ENCODE results near the gene OSTF1. TPM values are rescaled to one million over a fixed set of nuclear protein-coding genes. Genes with fewer than 3 reads are reported as not detected.
A peak's percentile ranks its signal among the peaks of the same experiment; 100 is the strongest.

OSTF1 gene
- total RNA-seq, 4 donors from 2014 or later = 22.9 to 29.3 (median 26.9) TPM

DNA sequence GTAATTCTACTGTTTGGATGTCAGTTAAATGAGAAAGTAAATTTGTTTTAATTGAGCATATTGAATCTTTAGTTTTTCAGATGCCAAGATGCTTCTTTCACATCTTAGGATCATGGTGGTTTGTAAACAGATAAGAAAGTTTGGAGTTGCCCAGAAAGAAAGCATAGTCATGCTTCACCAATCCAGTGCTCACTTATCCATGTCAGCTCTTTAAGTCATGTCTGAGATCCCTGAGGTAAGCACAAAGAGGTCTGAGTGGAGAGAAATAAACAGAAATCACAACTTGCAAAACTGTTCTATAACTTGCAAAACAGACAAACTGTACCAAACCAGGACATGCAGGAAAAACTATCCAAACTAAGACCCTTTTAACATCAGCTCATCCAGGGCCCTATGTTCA, 87.7 kb downstream of the OSTF1 start:
- intact Hi-C loops (cut with DNase I) = no loop called here
- H3K27me3 ChIP-seq = no peaks in the 10 kb centered on the region
- H3K36me3 ChIP-seq = peaks cover 0 to 8% (median 0%) of the 10 kb centered on the region in 4 donors
- no peak overlapping the region for H3K27ac ChIP-seq (replicated peaks in 1 of 4)
- no peaks in the 10 kb centered on the region for H3K4me1 ChIP-seq
- no peak for TF ChIP-seq POLR2AphosphoS5 (IDR thresholded peaks at IDR 0.05)
- no peak for TF ChIP-seq POLR2A (IDR thresholded peaks at IDR 0.05; ENCODE audit: low read depth)
- TF ChIP-seq EP300 (IDR thresholded peaks at IDR 0.05) = no peak
- TF ChIP-seq, protein P1, sequence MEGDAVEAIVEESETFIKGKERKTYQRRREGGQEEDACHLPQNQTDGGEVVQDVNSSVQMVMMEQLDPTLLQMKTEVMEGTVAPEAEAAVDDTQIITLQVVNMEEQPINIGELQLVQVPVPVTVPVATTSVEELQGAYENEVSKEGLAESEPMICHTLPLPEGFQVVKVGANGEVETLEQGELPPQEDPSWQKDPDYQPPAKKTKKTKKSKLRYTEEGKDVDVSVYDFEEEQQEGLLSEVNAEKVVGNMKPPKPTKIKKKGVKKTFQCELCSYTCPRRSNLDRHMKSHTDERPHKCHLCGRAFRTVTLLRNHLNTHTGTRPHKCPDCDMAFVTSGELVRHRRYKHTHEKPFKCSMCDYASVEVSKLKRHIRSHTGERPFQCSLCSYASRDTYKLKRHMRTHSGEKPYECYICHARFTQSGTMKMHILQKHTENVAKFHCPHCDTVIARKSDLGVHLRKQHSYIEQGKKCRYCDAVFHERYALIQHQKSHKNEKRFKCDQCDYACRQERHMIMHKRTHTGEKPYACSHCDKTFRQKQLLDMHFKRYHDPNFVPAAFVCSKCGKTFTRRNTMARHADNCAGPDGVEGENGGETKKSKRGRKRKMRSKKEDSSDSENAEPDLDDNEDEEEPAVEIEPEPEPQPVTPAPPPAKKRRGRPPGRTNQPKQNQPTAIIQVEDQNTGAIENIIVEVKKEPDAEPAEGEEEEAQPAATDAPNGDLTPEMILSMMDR (IDR thresholded peaks at IDR 0.05) = no peak
- no peak overlapping the region for H3K4me3 ChIP-seq
- no peak for DNase-seq (ENCODE audit: extremely low spot score)
- H3K9me3 ChIP-seq = no peaks in the 10 kb centered on the region

DNA sequence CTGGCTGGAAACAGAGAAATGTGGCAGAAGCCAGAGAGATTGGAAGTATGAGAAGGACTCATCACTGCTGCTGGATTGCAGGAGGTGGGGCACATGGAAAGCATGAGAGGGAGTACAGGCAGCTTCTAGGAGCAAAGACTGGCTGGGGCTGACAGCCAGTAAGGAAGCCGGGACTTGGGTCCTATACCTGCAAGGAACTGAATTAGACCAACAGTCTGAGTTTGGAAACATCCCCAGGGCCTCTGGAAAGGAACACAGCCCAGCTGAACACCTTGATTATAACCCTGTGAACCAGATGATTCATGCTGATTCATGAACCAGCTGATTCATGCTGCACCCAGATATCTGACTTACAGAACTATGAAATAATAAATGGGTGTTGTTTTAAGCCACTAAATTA, 93.4 kb downstream of the OSTF1 start:
- H3K27ac ChIP-seq (replicated peaks in 1 of 4) = no peak overlapping the region
- H3K36me3 ChIP-seq = peaks cover 0 to 5% (median 0%) of the 10 kb centered on the region in 4 donors
- TF ChIP-seq EP300 (IDR thresholded peaks at IDR 0.05) = no peak
- TF ChIP-seq POLR2AphosphoS5 (IDR thresholded peaks at IDR 0.05) = no peak
- TF ChIP-seq POLR2A (IDR thresholded peaks at IDR 0.05; ENCODE audit: low read depth) = no peak
- TF ChIP-seq, protein P1 (IDR thresholded peaks at IDR 0.05) = no peak
- H3K27me3 ChIP-seq = no peaks in the 10 kb centered on the region
- intact Hi-C loops (cut with DNase I) = no loop called here
- no peaks in the 10 kb centered on the region for H3K9me3 ChIP-seq
- H3K4me3 ChIP-seq = no peak overlapping the region
- no peaks in the 10 kb centered on the region for H3K4me1 ChIP-seq
- DNase-seq (ENCODE audit: extremely low spot score) = no peak
- 64% methylated on average over 1 of the region's 1 CpG for WGBS

DNA sequence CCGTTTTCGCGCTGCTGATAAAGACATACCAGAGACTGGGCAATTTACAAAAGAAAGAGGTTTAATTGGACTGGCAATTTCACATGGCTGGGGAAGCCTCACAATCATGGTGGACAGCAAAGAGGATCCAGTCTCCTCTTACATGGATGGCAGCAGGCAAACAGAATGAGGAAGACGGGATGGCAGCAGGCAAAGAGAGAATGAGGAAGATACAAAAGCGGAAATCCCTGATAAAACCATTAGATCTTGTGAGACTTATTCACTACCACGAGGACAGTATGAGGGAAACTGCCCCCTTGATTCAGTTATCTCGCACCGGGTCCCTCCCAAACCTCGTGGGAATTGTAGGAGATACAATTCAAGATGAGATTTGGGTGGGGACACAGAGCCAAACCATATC, 95.0 kb downstream of the OSTF1 start:
- Histone ChIP-seq H3K27ac (replicated peaks in 1 of 4) (no peak overlapping the region), H3K4me3 (no peak overlapping the region), H3K36me3 (peaks cover 0 to 5% (median 0%) of the 10 kb centered on the region in 4 donors), H3K4me1 (no peaks in the 10 kb centered on the region), H3K9me3 (no peaks in the 10 kb centered on the region), H3K27me3 (no peaks in the 10 kb centered on the region)
- intact Hi-C loops (cut with DNase I) = no loop called here
- TF ChIP-seq POLR2AphosphoS5 (IDR thresholded peaks at IDR 0.05) = no peak
- no peak for TF ChIP-seq POLR2A (IDR thresholded peaks at IDR 0.05; ENCODE audit: low read depth)
- TF ChIP-seq, protein P1 (IDR thresholded peaks at IDR 0.05) = no peak
- TF ChIP-seq EP300 (IDR thresholded peaks at IDR 0.05) = no peak
- DNase-seq (ENCODE audit: extremely low spot score) = no peak
- WGBS = 84% methylated on average over 9 of the region's 9 CpGs

DNA sequence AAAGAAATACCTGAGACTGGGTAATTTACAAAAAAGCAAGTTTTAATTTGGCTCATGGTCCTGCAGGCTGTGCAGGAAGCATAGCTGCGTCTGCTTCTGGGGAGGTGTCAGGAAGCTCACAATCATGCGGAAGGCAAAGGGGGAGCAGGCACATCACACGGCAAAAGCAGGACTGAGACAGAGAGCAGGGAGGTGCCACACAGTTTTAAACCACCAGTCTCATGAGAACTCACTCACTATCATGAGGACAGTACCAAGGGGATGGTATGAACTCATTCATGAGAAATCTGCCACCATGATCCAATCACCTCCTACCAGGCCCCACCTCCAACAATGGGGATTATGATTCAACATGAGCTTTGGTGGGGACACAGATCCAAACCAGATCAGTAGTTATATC, 96.2 kb downstream of the OSTF1 start:
- no peak for DNase-seq (ENCODE audit: extremely low spot score)
- intact Hi-C loops (cut with DNase I) = no loop called here
- H3K27ac ChIP-seq (replicated peaks in 1 of 4) = no peak overlapping the region
- H3K27me3 ChIP-seq = no peaks in the 10 kb centered on the region
- 70% methylated on average over 3 of the region's 3 CpGs for WGBS
- no peaks in the 10 kb centered on the region for H3K4me1 ChIP-seq
- no peak overlapping the region for H3K4me3 ChIP-seq
- H3K9me3 ChIP-seq = no peaks in the 10 kb centered on the region
- peaks cover 0 to 5% (median 0%) of the 10 kb centered on the region in 4 donors for H3K36me3 ChIP-seq
- TF ChIP-seq, protein P1 (IDR thresholded peaks at IDR 0.05) = no peak
- TF ChIP-seq POLR2A (IDR thresholded peaks at IDR 0.05; ENCODE audit: low read depth) (no peak), EP300 (IDR thresholded peaks at IDR 0.05) (no peak), POLR2AphosphoS5 (IDR thresholded peaks at IDR 0.05) (no peak)

DNA sequence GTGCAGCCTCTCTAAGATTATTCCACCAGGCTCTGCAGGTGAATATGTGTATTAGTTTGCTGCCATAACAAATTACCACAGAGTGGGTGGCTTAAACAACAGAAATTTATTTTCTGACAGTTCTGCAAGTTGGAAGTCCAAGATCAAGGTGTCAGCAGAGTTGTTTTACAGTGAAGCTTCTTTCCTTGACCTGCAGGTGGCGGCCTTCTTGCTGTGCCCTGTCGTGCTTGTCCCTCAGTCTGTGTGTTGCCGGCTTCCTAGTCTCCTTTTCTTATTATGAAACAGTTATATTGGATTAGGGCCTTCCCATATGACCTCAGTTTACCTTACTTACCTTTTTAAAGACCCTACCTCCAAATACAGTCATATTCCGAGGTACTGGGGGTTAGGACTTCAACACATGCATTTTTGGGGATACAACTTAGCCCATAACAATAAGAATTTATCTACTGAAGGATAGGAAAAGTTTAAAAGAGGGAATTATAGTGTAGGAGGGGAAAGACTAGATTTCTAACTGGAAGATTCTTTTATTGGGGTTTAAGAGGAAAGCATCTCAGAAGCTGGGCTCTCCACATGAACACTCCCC, 97.4 kb downstream of the OSTF1 start:
- 51% methylated on average over 4 of the region's 4 CpGs for WGBS
- DNase-seq (ENCODE audit: extremely low spot score) = no peak
- Histone ChIP-seq H3K4me3 (no peak overlapping the region), H3K4me1 (no peaks in the 10 kb centered on the region), H3K27me3 (no peaks in the 10 kb centered on the region), H3K9me3 (no peaks in the 10 kb centered on the region), H3K36me3 (peaks cover 0 to 5% (median 0%) of the 10 kb centered on the region in 4 donors), H3K27ac (replicated peaks in 1 of 4) (no peak overlapping the region)
- TF ChIP-seq POLR2A (IDR thresholded peaks at IDR 0.05; ENCODE audit: low read depth) (no peak), POLR2AphosphoS5 (IDR thresholded peaks at IDR 0.05) (no peak)
- TF ChIP-seq, protein P1 (IDR thresholded peaks at IDR 0.05) = peak; percentile 17 to 53 (median 27)
- intact Hi-C loops (cut with DNase I) = no loop called here

Measured in esophagus muscularis mucosa (tissue), 4 donors.